ENCODE measurements around the gene ACTBL2. TPM values are rescaled to one million over a fixed set of nuclear protein-coding genes. Genes with fewer than 3 reads are reported as not detected.
"Not testable (repeated sequence)": the region's sequence is repeated elsewhere in the genome, so short reads cannot be mapped to it uniquely, and the experiment has no call there.

Gene ACTBL2
- not detected for total RNA-seq

- no peak for DNase-seq
Measured at GRCh38 chr5:57482671-57483106, at the start of gene ACTBL2. Gene ACTBL2 (minus strand): TSS chr5:57482811. CDS start chr5:57482707, 104 bp downstream.

- DNase-seq: no peak
Measured at GRCh38 chr5:57531333-57531732, 48.7 kb upstream of the ACTBL2 start.

- DNase-seq: no peak
Measured at GRCh38 chr5:57529864-57530263, 47.3 kb upstream of the ACTBL2 start.

GRCh38 chr5:57527870-57528269 lies 45.3 kb upstream of the ACTBL2 start:
- DNase-seq: no peak

- DNase-seq: no peak
Measured at GRCh38 chr5:57524348-57525060, 41.9 kb upstream of the ACTBL2 start.

GRCh38 chr5:57522477-57522876 lies 39.9 kb upstream of the ACTBL2 start:
- DNase-seq: not testable (repeated sequence)

- DNase-seq: not testable (repeated sequence)
Measured at GRCh38 chr5:57518415-57518814, 35.8 kb upstream of the ACTBL2 start.

GRCh38 chr5:57517250-57517649 lies 34.6 kb upstream of the ACTBL2 start:
- DNase-seq: no peak

GRCh38 chr5:57513785-57514184 lies 31.2 kb upstream of the ACTBL2 start:
- DNase-seq: no peak

- DNase-seq: no peak
Measured at GRCh38 chr5:57511321-57511720, 28.7 kb upstream of the ACTBL2 start.

GRCh38 chr5:57509501-57510260 lies 27.1 kb upstream of the ACTBL2 start:
- no peak for DNase-seq

- no peak for DNase-seq
Measured at GRCh38 chr5:57508211-57508610, 25.6 kb upstream of the ACTBL2 start.

GRCh38 chr5:57505272-57506200 lies 22.9 kb upstream of the ACTBL2 start:
- no peak for DNase-seq

- DNase-seq: no peak
Measured at GRCh38 chr5:57504357-57504756, 21.7 kb upstream of the ACTBL2 start.

- DNase-seq: no peak
Measured at GRCh38 chr5:57503433-57503832, 20.8 kb upstream of the ACTBL2 start.

- DNase-seq: no peak
Measured at GRCh38 chr5:57501414-57502201, 19.0 kb upstream of the ACTBL2 start.

- no peak for DNase-seq
Measured at GRCh38 chr5:57499262-57500050, 16.8 kb upstream of the ACTBL2 start.

- DNase-seq: no peak
Measured at GRCh38 chr5:57497733-57498132, 15.1 kb upstream of the ACTBL2 start.

- no peak for DNase-seq
Measured at GRCh38 chr5:57495285-57496086, 12.9 kb upstream of the ACTBL2 start.

Measured in effector CD4-positive, alpha-beta T cell (primary cell).